Stimulated activated CD4-positive, alpha-beta T cell treated with anti-CD3 and anti-CD28 coated beads, Interleukin-4, amount 100 ng/mL, for 1 hour (primary cell): ENCODE measurements around the gene ARSA.
"Not testable (repeated sequence)": the region's sequence is repeated elsewhere in the genome, so short reads cannot be mapped to it uniquely, and the experiment has no call there.

Source experiments
- DNase-seq: peaks from one replicate; pipeline ENCODE4 v3.0.0-alpha.2; 2020

Gene ARSA

GRCh38 chr22:50621356-50621880 lies 6.5 kb downstream of the ARSA start:
- peak; percentile 24 for DNase-seq

GRCh38 chr22:50620593-50621355 lies 7.2 kb downstream of the ARSA start:
- DNase-seq = peak; percentile 81

GRCh38 chr22:50614296-50614695 lies 13.7 kb downstream of the ARSA start:
- not testable (repeated sequence) for DNase-seq

GRCh38 chr22:50613291-50613981 lies 14.5 kb downstream of the ARSA start:
- DNase-seq = no peak

- DNase-seq = no peak
Observed at GRCh38 chr22:50612528-50613221, 15.3 kb downstream of the ARSA start.

- DNase-seq = no peak
Observed at GRCh38 chr22:50612168-50612527, 15.8 kb downstream of the ARSA start.

- DNase-seq = no peak
Observed at GRCh38 chr22:50611341-50612060, 16.5 kb downstream of the ARSA start.

GRCh38 chr22:50610581-50610980 lies 17.4 kb downstream of the ARSA start:
- no peak for DNase-seq

- no peak for DNase-seq
Observed at GRCh38 chr22:50610041-50610451, 17.9 kb downstream of the ARSA start.

GRCh38 chr22:50609599-50609998 lies 18.4 kb downstream of the ARSA start:
- DNase-seq = no peak

- DNase-seq = no peak
Observed at GRCh38 chr22:50608996-50609395, 19.0 kb downstream of the ARSA start.

GRCh38 chr22:50608058-50608840 lies 19.7 kb downstream of the ARSA start:
- not testable (repeated sequence) for DNase-seq

GRCh38 chr22:50607659-50608020 lies 20.3 kb downstream of the ARSA start:
- DNase-seq = no peak

- no peak for DNase-seq
Observed at GRCh38 chr22:50606946-50607658, 20.9 kb downstream of the ARSA start.

- DNase-seq = no peak
Observed at GRCh38 chr22:50606165-50606945, 21.6 kb downstream of the ARSA start.

- no peak for DNase-seq
Observed at GRCh38 chr22:50605613-50606074, 22.3 kb downstream of the ARSA start.

GRCh38 chr22:50605002-50605612 lies 22.8 kb downstream of the ARSA start:
- no peak for DNase-seq

- DNase-seq = no peak
Observed at GRCh38 chr22:50604256-50605001, 23.5 kb downstream of the ARSA start.

GRCh38 chr22:50603511-50604255 lies 24.3 kb downstream of the ARSA start:
- DNase-seq = no peak
